Raji (cell line): ENCODE results near the gene TP53INP2.

Experiments
- POLR2A ChIP-seq: IDR thresholded peaks from 2 replicates; pipeline ENCODE4 v1.6.1; 2011; ENCODE audit warnings: low read depth, low read length, control low read depth; ENCODE audit not compliant: insufficient read depth

The TP53INP2 gene, protein sequence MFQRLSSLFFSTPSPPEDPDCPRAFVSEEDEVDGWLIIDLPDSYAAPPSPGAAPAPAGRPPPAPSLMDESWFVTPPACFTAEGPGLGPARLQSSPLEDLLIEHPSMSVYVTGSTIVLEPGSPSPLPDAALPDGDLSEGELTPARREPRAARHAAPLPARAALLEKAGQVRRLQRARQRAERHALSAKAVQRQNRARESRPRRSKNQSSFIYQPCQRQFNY

GRCh38 chr20:34704177-34705007, at the start of gene TP53INP2:
TSS of gene TP53INP2 (plus strand) at chr20:34704344. CDS start at chr20:34708740, 4,396 bp downstream.
- peak; percentile 78 for TF ChIP-seq POLR2A

GRCh38 chr20:34663213-34663943, 40.8 kb upstream of the TP53INP2 start:
- TF ChIP-seq POLR2A: no peak

GRCh38 chr20:34669094-34669493, 35.0 kb upstream of the TP53INP2 start:
- TF ChIP-seq POLR2A: no peak

- no peak for TF ChIP-seq POLR2A
Measured at GRCh38 chr20:34673412-34673811, 30.7 kb upstream of the TP53INP2 start.

- TF ChIP-seq POLR2A: no peak
Measured at GRCh38 chr20:34675561-34675960, 28.6 kb upstream of the TP53INP2 start.

DNA sequence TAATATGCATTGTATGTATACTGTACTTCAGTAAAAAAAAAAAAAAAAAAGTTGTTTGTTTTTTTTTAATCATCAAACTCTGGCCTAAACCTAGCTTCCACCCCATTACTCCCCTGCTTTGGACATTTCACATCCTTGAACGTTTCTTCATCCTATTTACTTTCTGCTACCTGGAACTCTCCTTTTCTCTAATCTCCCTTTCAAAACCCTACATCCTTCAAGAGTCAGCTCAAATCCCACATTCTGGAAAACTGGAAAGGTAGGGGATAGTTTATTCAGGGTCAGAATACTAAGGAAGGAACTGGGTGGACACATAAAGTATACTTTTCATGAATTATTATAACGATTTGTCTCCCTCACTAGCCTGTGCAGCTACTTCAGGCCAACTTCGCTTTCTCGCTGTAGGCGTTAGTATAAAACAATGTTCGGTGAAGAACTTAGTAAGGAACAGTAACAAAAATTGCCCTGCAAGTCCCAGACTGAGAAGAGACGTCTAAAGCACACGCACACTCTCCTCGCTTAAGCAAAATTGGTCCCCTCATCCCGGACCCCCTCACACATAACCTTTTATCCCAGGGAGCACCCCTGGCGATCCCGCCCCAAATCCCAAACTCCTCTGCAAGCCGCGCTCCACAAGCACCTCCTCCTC, 28.0 kb upstream of the TP53INP2 start:
- no peak for TF ChIP-seq POLR2A

DNA sequence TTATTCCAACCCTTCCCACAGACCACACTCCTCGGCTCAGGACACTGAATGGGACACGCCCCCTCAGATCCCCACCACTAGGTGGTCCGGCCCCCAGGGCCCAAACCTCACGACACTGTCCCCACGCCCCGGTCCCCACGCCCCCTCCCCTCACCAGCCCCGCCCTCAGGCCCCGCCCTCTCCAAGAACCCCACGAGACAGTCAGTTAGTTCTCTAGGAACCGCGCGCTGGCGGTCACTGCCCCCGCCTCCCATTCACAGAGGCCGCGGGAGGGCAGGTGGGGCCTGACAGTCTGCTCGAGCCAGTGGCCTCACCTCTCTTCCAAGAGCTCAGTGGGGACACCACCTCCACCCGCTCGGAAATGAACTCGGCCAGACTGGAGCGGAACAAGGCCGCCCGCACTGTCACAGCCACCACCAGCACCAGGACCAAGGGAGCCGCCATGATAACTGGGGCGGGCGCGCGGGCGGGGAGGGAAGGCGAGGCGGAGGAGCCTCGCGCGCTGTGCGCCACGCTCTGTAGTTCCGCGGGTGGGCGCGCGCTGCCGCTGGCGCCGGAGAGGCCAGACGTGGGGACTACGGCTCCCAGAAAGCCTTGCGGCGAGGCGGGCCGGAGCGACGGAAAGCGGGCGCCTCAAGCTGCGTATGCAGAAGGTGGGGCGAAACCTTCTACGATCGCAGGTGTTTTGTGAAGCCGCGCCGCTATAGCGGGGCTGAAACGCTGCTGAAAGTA, 27.3 kb upstream of the TP53INP2 start, which contains the start of gene PIGU:
Gene PIGU (minus strand): TSS at position 451 of the 732 bp plus-strand sequence. CDS start 7 bp downstream, at position 444.
- TF ChIP-seq POLR2A: peak; percentile 85

- no peak for TF ChIP-seq POLR2A
Measured at GRCh38 chr20:34680586-34681175, 23.5 kb upstream of the TP53INP2 start.

DNA sequence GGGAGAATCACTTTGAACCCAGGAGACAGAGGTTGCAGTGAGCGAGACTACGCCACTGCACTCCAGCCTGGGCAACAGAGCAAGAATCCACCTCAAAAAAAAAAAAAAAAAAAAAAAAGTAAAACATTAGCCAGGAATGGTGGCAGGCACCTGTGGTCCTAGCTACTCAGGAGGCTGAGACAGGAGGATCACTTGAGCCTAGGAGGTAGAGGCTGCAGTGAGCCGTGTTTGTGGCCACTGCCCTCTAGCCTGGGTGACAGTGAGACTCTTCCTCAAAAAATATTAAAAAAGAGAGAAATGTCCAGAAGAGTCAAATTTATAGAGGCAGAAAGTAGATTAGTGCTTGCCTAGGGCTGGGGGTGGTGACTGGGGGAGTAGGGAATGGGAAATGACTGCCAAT, 20.5 kb upstream of the TP53INP2 start:
- TF ChIP-seq POLR2A: no peak

DNA sequence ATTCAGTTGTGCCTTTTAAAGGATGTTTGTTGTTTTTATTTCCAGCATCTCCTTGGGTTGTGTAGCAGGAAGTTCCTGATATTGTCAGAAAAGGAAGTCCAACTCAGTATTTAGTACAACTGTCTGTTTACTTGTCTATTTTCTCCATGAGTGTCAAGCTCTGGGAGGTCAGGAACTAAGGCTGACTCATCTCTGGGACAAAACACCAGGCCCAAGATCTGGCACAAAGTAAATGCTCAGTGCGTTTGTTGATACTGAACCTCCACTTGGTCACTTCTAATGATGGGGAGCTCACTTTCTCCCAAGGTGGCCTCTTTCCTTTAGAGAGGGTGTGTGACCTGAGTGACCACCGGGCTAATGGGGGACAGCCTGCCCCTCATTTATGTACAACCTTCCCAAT, 14.7 kb upstream of the TP53INP2 start:
- no peak for TF ChIP-seq POLR2A

DNA sequence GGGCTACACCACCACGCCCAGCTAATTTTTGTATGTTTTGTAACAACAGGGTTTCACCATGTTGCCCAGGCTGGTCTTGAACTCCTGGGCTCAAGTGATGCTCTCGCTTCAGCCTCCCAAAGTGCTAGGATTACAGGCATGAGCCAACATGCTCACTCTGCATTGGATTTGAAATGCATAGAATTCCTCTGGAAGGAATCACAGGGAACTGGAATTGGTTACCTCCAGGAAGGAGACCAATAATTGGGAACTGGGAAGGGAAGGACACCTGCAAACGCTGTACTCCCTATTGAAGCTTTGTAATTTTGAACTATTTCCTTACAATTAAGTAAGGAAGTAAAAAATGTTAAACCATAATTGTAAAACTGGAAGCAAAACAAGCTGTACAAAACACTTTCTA, 12.3 kb upstream of the TP53INP2 start:
- no peak for TF ChIP-seq POLR2A

GRCh38 chr20:34693414-34693813, 10.7 kb upstream of the TP53INP2 start:
- TF ChIP-seq POLR2A: no peak

- no peak for TF ChIP-seq POLR2A
Measured at GRCh38 chr20:34701405-34702085, 2.6 kb upstream of the TP53INP2 start.

- no peak for TF ChIP-seq POLR2A
Measured at GRCh38 chr20:34703061-34703423, 1.1 kb upstream of the TP53INP2 start.
